ENCODE results near the gene KASH5. TPM values are rescaled to one million over a fixed set of nuclear protein-coding genes. Genes with fewer than 3 reads are reported as not detected.

KASH5 gene
- total RNA-seq, 8 experiments from 2014 or later = 0.27 to 2.7 (median 0.51) TPM; not detected in 2

DNA sequence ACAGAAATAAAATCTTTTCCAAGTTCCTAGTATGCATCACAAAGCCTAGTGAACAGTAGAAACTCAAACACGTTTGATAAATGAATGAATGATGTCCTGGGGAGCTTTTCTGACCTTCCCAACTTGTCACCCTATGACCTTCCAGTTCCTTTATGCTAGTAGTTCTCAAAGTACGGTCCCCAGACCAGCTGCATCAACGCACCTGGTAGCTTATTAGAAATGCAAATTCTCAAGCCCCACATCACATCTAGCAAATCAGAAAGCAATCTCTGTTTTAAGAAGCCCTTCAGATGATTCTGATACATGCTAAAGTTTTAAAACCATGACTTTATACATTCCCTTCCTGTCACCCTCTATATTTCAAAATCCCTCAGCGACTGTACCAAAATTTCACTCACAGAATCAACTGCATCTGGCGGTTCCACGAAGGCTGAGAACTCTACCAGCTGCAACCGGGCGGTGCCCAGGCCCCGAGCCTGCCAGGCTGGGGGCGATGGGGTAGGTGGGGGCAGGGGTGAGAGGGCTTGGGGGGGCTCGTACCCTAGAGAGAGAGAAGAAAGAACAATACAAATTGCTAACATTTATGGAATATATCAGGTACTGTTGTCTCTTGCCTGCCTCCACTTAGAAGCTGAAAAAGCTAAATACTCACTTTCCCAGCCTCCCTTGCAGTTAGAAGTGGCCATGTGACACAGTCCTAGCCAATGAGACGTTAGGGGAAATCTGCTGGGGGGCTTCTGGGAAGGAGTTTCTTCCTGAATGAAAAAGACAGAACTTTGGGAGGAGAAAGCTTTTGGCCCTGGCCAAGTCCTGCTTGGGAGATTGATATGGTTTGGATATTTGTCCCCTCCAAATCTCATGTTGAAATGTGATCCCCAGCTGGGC, 39.5 kb upstream of the KASH5 start:
- no peak for ATAC-seq (replicated peaks in 6 of 8)
- Histone ChIP-seq H3K4me3 (no peak overlapping the region), H3K4me1 (replicated peaks in 1 of 2) (peaks cover 3 to 13% of the 10 kb centered on the region in 2 donors), H3K27ac (peak overlapping the region in 1 of 2 donors; percentile 7)
- in situ Hi-C loops (cut with MboI; ENCODE audit: low pct_unique_long_range_greater_than_20kb in 2 of 9, low sequenced_read_pairs in 9 of 9, unreplicated experiment in 9 of 9) = no loop called here
- 51 to 100% (median 87%) methylated on average over 1 to 11 of the region's 12 CpGs; no CpG with 5 or more reads in 6 of the 10 experiments for WGBS, 10 experiments

DNA sequence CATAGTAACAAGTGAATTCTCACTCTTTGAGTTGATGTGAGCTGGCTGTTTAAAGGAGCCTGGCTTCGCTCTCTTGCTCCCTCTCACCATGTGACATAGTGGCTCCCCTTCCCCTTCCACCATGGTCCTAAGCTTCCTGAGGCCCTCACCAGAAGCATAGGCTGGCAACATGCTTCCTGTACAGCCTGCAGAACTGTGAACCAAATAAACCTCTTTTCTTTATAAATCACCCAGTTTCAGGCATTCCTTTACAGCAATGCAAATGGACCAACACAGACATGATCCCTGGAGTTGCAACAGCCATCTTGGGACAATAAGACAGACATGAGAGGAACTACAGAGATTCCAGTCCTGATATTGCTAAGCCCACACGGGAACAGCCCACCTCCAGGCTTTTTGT, 38.5 kb upstream of the KASH5 start:
- no peak for ATAC-seq (replicated peaks in 6 of 8)
- Histone ChIP-seq H3K27ac (no peak overlapping the region), H3K4me3 (no peak overlapping the region), H3K4me1 (replicated peaks in 1 of 2) (peaks cover 3 to 8% of the 10 kb centered on the region in 2 donors)
- 0 to 100% (median 85%) methylated on average over 1 of the region's 2 CpGs; no CpG with 5 or more reads in 4 of the 10 experiments for WGBS, 10 experiments
- in situ Hi-C loops (cut with MboI; ENCODE audit: low pct_unique_long_range_greater_than_20kb in 2 of 9, low sequenced_read_pairs in 9 of 9, unreplicated experiment in 9 of 9) = no loop called here

DNA sequence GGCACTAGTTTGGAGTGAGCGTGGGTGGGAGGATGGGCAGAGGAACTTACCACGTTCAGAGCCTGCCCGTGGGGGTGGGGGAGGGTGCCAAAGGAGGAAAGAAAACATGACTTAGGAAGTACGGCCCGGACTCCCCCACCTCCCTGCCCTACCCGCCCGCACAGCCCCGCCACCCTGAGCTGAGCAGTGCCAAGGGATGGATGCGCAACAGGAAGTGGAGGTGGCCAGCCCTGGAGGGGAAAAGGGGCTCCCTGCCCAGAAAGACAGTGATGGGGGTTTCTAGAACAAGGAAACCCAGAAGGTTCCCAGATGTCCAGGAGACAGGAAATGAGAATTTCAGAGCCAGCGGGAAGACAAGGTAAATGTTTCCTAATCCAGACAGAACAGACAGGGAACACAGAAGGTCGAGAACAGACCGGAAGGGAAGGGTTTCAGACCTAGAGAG, 32.1 kb upstream of the KASH5 start:
- ATAC-seq (replicated peaks in 6 of 8) = peak in 2 of 8 experiments; percentile 45 to 51

DNA sequence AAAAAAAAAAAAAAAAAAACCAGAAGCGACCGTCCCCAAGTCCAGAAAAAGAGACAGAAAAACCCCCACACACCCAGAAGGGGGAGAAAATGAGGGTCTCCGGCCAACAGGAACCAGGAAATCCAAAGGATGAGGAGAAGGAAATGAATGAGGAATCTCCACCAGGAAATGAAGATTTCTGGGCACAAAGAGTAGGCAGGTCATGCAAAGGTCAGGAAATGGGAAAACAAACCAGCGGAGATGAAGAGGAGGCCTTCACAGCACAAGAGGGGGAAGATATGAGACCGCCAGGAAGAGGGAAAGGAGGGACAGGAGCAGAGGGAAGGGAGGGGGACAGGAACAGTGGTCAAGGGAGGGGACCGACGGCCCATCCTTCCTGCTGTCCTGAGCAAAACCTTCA, 31.7 kb upstream of the KASH5 start:
- Histone ChIP-seq H3K27ac (peak overlapping the region in 1 of 2 donors; percentile 55), H3K4me3 (no peak overlapping the region), H3K4me1 (replicated peaks in 1 of 2) (peaks cover 3 to 6% of the 10 kb centered on the region in 2 donors)
- in situ Hi-C loops (cut with MboI; ENCODE audit: low pct_unique_long_range_greater_than_20kb in 2 of 9, low sequenced_read_pairs in 9 of 9, unreplicated experiment in 9 of 9) = no loop called here
- ATAC-seq (replicated peaks in 6 of 8) = peak in 1 of 8 experiments; percentile 4
- WGBS, 10 experiments = 26 to 96% (median 77%) methylated on average over 2 to 5 of the region's 7 CpGs; no CpG with 5 or more reads in 2 of the 10 experiments

More for the DNA sequence above, 32.1 kb upstream of the KASH5 start:
- H3K4me1 ChIP-seq (replicated peaks in 1 of 2) = peaks cover 3 to 6% of the 10 kb centered on the region in 2 donors
- WGBS, 10 experiments = 9 to 90% (median 75%) methylated on average over 1 to 4 of the region's 12 CpGs; no CpG with 5 or more reads in 2 of the 10 experiments
- H3K27ac ChIP-seq = no peak overlapping the region
- in situ Hi-C loops (cut with MboI; ENCODE audit: low pct_unique_long_range_greater_than_20kb in 2 of 9, low sequenced_read_pairs in 9 of 9, unreplicated experiment in 9 of 9) = no loop called here
- H3K4me3 ChIP-seq = no peak overlapping the region

DNA sequence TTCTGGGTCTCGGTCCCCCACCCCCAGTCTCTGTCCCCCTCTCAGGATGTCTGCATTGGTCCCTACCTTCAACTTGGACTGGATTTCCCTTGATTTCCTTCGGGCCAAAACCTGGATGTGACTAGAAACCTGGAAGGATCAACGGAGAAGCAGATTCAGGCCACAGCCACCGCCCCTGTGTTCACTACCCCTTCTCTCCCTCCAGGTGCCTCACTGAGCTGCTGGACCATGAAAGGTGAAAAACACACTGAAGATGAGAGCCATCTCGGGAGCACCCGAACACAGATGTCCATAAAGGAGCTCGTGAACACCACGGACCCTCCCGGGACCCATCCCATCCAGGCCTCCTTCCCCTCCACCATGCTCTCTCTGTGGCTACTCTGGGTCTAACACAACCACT, 30.9 kb upstream of the KASH5 start:
- in situ Hi-C loops (cut with MboI; ENCODE audit: low pct_unique_long_range_greater_than_20kb in 2 of 9, low sequenced_read_pairs in 9 of 9, unreplicated experiment in 9 of 9) = no loop called here
- 94 to 100% (median 100%) methylated on average over 1 to 5 of the region's 9 CpGs; no CpG with 5 or more reads in 7 of the 10 experiments for WGBS, 10 experiments
- Histone ChIP-seq H3K4me1 (replicated peaks in 1 of 2) (peaks cover 3 to 6% of the 10 kb centered on the region in 2 donors), H3K27ac (no peak overlapping the region), H3K4me3 (no peak overlapping the region)
- no peak for ATAC-seq (replicated peaks in 6 of 8)

DNA sequence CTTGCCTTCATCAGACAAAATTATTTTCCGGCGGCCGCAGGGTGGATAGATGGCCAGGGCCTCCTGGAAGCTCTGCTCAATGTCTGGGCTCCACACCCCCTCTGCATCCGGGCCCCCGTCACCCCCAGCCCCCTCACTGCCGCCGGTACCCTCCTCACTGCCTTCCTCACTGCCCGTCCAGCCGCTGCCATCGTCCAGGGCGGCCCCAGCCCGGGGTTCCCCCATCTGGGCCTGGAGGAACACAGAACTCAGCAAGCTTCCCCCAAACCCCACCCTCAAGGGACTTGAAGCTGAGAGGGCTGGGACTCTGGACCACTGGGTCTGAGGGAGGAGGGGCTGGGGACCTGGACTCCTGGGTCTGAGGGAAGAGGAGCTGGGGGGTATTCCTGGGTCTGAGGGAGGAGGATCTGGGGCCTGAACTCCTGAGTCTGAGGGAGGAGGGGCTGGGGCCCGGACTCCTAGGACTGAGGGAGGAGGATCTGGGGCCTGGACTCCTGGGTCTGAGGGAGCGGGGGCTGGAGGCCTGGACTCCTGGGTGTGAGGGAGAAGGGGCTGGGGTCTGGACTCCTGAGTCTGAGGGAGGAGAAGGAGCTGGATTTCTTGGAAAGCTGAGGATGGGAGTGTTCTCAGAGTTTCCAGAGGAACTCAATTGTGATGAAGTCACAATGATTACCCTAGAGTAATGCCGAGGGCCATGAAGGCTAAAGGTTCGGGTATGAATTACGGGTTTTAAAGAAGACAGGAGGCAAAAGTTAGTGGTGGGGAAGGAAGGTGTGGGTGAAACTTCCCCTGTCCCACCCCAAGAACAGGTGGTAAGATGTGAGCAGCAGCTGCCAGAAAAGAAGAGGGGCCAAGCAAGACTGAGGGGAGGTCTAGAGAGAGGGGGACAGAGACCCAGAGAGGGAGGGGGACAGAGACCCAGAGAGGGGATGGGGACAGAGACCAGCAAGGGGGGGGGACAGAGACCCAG, 27.9 kb upstream of the KASH5 start:
- Histone ChIP-seq H3K27ac (no peak overlapping the region), H3K4me3 (no peak overlapping the region), H3K4me1 (replicated peaks in 1 of 2) (peaks cover 3 to 11% of the 10 kb centered on the region in 2 donors)
- WGBS, 10 experiments = 20 to 96% (median 75%) methylated on average over 1 to 4 of the region's 17 CpGs; no CpG with 5 or more reads in 7 of the 10 experiments
- in situ Hi-C loops (cut with MboI; ENCODE audit: low pct_unique_long_range_greater_than_20kb in 2 of 9, low sequenced_read_pairs in 9 of 9, unreplicated experiment in 9 of 9) = no loop called here
- no peak for ATAC-seq (replicated peaks in 6 of 8)

DNA sequence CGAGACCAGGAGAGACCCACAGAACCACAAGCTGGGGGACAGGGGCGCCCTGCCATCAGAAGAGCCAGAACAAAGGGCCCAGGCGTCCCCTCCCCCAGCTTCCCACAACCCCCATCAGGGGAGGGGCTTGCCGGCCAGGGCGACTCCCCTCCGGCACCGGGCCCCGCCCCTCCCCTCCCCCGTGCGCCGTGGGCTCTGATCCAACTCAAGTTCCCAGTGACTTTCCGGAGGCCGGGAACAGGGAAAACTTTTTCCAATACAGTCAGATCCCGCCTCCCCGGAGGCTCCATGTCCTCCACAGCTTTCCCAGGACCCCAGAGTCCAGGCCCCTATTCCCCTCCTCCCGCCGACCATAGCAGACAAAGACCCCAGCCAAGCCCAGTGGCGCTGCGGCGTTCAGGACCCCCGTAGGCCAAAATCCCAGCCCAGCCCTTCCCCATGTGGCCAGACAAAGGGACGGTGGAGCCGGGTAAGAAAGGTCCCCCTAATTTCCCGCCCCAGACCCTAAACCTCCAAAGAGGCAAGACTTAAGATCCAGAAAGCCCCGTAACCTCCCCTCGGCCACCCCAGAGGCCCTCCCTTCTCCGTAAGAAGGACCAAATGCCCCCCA, 26.5 kb upstream of the KASH5 start:
- peak overlapping the region; percentile 26 to 62 (median 49) for H3K4me3 ChIP-seq
- in situ Hi-C loops (cut with MboI; ENCODE audit: low pct_unique_long_range_greater_than_20kb in 2 of 9, low sequenced_read_pairs in 9 of 9, unreplicated experiment in 9 of 9) = no loop called here
- 0% methylated on average over 1 of the region's 27 CpGs; no CpG with 5 or more reads in 9 of the 10 experiments for WGBS, 10 experiments
- peak in 7 of 8 experiments; percentile 1 to 21 (median 4) for ATAC-seq (replicated peaks in 6 of 8)
- H3K4me1 ChIP-seq (replicated peaks in 1 of 2) = peaks cover under 1 to 8% of the 10 kb centered on the region in 2 donors
- H3K27ac ChIP-seq = peak overlapping the region; percentile 63 to 77

DNA sequence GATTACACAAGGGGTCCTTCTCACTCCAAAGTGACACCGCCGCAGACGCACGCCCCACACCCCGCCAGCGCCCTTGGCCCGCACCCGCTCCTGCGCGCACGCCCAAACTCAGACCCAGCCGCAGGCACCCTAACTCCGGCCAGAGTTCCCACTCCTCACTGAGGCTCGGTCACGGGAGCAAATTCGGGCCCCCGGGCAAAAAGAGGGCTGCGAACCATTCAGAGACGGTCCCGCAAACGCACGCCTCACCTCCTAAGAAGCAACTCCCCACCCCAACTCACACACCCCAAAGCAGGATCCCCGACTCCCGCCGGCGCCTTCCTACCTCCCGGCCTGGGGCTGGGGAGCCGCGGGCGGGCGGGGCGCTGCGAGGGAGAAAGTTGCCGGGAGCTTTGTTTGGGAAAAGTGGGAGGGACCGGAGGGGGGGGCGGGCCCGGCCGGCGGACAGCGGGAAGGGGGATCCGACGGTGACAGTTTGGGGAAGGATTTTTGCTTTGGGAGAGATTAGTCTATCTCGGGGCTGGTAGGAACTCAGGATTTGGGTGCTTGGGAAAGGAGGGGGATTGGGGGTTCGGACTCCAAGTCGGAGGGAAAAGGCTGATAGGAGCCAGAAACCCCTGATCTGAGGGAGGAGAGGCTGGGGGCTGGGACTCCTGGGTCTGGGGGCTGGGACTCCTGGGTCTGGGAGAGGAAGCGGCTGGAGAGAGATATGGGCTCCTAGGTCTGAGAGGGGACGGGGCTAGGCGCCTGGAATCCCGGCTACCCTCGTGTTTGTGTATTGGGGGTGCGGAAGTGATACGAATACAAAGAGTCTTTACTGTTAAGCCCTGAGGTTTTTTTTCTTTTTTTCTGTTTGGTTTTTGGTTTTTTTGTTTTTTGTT, 25.8 kb upstream of the KASH5 start, which contains the start of gene TEAD2:
TSS of gene TEAD2 (minus strand) at position 369 of the 881 bp plus-strand sequence. CDS start 2,341 bp downstream, outside the sequence.
- 0 to 16% (median 7%) methylated on average over 4 to 9 of the region's 52 CpGs; no CpG with 5 or more reads in 6 of the 10 experiments for WGBS, 10 experiments
- Histone ChIP-seq H3K27ac (peak within 1 kb of the TSS; percentile 63 to 77), H3K4me3 (peak within 1 kb of the TSS; percentile 26 to 62 (median 49)), H3K4me1 (replicated peaks in 1 of 2) (peaks cover 0 to 5% of the 10 kb centered on the region in 2 donors)
- peak in 7 of 8 experiments; percentile 9 to 30 (median 11) for ATAC-seq (replicated peaks in 6 of 8)
- in situ Hi-C loops (cut with MboI; ENCODE audit: low pct_unique_long_range_greater_than_20kb in 2 of 9, low sequenced_read_pairs in 9 of 9, unreplicated experiment in 9 of 9) = no loop called here

DNA sequence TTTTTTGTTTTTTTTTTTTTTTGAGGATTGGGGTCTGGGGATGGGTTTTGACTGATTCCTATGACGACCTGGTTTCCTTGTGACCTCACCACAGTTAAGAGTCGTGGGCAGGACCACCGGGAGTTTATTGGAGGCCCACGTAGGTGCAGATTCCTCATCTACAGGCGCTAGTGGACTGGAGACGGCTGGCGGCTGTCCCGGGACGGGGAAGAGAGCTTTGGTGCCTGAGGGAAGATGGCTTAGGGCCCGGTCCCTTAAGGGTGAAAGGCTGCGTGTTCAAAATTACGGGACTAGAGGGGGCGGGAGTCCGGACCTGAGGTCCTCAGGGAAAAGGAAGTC, 25.2 kb upstream of the KASH5 start:
- 0 to 20% (median 2%) methylated on average over 1 to 11 of the region's 14 CpGs for WGBS, 10 experiments
- Histone ChIP-seq H3K27ac (no peak overlapping the region), H3K4me1 (replicated peaks in 1 of 2) (peaks cover 0 to 5% of the 10 kb centered on the region in 2 donors), H3K4me3 (peak overlapping the region; percentile 2 to 62 (median 49))
- peak; percentile 1 to 7 (median 2) for ATAC-seq (replicated peaks in 6 of 8)
- in situ Hi-C loops (cut with MboI; ENCODE audit: low pct_unique_long_range_greater_than_20kb in 2 of 9, low sequenced_read_pairs in 9 of 9, unreplicated experiment in 9 of 9) = no loop called here

DNA sequence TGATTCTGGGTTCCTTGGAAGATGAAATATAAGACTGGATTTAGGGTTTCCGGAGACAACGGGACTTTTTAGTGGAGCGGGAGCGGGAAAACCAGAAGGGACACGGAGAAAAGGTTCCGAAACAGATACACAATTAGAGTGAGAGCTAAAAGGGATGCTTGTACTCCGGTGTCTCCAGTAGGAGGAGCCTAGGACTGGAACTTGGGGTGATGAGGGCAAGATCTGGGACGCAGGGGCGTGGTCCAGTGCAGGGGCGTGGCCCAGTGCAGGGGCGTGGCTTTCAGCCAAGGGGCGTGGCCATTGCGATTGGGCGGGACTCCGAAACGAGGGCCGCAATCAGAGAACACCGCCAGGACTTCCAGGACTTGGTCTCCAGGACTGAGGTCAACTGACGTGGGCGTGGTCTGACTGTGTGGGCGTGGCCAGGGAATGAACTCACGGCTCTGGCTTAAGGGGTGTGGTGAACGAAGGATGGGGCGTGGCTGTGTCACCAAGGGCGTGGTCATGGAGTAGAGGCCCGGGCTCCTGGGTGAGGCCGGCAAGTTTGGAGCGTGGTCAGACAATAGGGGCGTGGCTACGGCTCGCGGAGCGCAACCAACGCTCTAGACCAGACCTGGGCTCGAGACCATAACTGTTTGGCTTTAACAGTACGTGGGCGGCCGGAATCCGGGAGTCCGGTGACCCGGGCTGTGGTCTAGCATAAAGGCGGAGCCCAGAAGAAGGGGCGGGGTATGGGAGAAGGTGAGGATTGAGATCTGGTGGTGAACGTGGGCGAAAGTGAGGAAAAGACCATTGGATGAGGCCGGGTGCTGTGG, 24.6 kb upstream of the KASH5 start, which contains the start of gene DKKL1:
TSS of gene DKKL1 (plus strand) at position 610 of the 815 bp plus-strand sequence. CDS start at position 732, 122 bp downstream.
- no peak within 1 kb of the TSS for H3K27ac ChIP-seq
- H3K4me1 ChIP-seq (replicated peaks in 1 of 2) = peaks cover 0 to 5% of the 10 kb centered on the region in 2 donors
- ATAC-seq (replicated peaks in 6 of 8) = peak; percentile 76 to 89 (median 86)
- in situ Hi-C loops (cut with MboI; ENCODE audit: low pct_unique_long_range_greater_than_20kb in 2 of 9, low sequenced_read_pairs in 9 of 9, unreplicated experiment in 9 of 9) = no loop called here
- peak within 1 kb of the TSS; percentile 18 to 62 (median 49) for H3K4me3 ChIP-seq
- 0 to 9% (median 4%) methylated on average over 5 to 20 of the region's 46 CpGs; no CpG with 5 or more reads in 2 of the 10 experiments for WGBS, 10 experiments
